Activated CD4-positive, alpha-beta T cell treated with anti-CD3 and anti-CD28 coated beads, Interleukin-2, Interleukin-4, amounts not matched to agents 100 ng/mL and 50 ng/mL, durations not matched to agents 16 hours and 8 hours (primary cell): Measurements from ENCODE around the gene AMH.
A peak's percentile ranks its signal among the peaks of the same experiment; 100 is the strongest.

ENCODE experiments used
- DNase-seq: peaks from one replicate; pipeline ENCODE4 v3.0.0-alpha.2; 2020; ENCODE audit warnings: low spot score

Gene AMH

DNA sequence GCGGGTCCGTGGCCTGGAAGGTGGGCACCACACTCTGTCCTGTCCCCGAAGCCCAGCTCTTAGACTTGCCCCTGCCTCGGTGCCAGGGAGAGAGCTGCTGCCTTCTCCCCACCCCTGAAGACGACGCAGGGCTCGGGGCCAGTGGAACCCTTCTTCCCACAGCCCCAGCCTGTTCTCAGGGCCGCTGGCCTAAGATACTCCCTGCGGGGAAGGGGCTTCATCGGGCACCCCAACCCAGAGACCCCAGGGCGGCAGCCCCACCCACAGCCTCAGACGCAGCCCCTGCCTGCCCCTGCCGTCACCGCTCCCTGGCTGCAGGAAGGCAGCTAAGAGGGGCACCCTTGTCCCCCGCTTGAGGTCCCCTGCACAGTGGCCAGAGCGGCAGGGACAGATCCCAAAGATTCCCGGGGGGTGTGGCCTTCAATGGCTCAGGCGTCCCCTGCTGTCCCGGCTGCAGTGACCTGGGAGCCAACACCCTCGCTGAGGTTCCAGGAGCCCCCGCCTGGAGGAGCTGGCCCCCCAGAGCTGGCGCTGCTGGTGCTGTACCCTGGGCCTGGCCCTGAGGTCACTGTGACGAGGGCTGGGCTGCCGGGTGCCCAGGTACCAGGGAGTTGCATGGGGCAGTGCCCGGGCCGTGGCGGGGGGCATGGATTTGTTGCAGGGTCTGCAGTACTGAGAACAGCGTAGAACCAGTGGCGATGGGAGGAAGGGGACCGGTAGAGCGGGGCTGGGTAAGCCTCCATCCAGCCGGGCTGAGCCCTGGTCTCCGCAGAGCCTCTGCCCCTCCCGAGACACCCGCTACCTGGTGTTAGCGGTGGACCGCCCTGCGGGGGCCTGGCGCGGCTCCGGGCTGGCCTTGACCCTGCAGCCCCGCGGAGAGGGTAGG is 1.0 kb downstream of the AMH start:
- DNase-seq = no peak

DNA sequence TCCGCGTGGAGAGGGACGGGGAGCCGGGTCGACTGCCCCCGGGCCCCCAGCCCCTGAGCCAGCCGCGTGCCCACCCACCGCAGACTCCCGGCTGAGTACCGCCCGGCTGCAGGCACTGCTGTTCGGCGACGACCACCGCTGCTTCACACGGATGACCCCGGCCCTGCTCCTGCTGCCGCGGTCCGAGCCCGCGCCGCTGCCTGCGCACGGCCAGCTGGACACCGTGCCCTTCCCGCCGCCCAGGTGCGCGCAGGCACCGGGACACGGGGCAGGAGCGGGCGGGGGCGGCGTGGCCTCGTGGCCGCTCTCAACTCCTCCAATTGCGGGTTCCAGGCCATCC is 1.6 kb downstream of the AMH start:
- no peak for DNase-seq

DNA sequence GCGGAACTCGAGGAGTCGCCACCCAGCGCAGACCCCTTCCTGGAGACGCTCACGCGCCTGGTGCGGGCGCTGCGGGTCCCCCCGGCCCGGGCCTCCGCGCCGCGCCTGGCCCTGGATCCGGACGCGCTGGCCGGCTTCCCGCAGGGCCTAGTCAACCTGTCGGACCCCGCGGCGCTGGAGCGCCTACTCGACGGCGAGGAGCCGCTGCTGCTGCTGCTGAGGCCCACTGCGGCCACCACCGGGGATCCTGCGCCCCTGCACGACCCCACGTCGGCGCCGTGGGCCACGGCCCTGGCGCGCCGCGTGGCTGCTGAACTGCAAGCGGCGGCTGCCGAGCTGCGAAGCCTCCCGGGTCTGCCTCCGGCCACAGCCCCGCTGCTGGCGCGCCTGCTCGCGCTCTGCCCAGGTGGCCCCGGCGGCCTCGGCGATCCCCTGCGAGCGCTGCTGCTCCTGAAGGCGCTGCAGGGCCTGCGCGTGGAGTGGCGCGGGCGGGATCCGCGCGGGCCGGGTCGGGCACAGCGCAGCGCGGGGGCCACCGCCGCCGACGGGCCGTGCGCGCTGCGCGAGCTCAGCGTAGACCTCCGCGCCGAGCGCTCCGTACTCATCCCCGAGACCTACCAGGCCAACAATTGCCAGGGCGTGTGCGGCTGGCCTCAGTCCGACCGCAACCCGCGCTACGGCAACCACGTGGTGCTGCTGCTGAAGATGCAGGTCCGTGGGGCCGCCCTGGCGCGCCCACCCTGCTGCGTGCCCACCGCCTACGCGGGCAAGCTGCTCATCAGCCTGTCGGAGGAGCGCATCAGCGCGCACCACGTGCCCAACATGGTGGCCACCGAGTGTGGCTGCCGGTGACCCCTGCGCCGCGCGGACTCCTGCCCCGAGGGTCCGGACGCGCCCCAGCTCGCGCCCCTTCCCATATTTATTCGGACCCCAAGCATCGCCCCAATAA is 2.3 kb downstream of the AMH start:
- DNase-seq = no peak

DNA sequence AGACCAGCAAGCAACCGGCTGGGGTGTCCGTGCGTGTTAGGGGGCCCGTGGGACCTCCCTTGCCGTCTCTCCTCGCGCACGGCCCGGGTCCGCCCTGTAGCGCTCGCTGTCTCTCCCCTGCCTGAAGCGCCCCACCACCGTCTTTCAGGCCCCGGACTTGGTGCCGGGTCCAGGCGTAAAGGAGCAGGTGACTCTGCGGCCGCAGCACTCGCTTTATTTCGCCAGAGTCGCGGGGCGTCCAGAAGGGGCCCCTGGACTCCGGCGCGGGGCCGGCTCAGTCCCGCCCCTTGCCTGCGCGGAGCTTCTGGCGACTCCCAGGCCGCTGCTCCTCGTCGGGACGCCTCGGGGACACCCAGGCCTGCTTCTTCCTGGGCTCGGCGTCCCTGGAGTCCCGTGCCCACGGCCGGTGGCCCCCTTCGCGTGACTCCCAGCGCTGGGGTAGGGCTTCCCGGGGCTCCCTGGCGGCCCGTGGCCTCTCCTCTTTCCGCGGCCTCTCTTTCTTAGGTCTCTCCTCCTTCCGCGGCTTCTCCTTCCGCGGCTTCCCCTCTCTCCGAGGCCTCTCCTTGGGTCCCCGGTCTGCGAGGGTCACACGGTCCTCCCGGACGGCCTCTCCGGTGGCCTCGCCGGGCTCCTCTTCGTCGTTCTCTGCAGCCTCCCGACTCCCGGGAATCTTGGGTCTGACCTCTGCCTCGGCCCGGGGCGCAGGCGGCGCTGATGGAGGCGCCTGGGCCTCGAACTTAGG is 3.1 kb downstream of the AMH start:
- DNase-seq = no peak

- DNase-seq = no peak
These were observed 3.6 kb downstream of the AMH start for GRCh38 chr19:2252797-2253105.

DNA sequence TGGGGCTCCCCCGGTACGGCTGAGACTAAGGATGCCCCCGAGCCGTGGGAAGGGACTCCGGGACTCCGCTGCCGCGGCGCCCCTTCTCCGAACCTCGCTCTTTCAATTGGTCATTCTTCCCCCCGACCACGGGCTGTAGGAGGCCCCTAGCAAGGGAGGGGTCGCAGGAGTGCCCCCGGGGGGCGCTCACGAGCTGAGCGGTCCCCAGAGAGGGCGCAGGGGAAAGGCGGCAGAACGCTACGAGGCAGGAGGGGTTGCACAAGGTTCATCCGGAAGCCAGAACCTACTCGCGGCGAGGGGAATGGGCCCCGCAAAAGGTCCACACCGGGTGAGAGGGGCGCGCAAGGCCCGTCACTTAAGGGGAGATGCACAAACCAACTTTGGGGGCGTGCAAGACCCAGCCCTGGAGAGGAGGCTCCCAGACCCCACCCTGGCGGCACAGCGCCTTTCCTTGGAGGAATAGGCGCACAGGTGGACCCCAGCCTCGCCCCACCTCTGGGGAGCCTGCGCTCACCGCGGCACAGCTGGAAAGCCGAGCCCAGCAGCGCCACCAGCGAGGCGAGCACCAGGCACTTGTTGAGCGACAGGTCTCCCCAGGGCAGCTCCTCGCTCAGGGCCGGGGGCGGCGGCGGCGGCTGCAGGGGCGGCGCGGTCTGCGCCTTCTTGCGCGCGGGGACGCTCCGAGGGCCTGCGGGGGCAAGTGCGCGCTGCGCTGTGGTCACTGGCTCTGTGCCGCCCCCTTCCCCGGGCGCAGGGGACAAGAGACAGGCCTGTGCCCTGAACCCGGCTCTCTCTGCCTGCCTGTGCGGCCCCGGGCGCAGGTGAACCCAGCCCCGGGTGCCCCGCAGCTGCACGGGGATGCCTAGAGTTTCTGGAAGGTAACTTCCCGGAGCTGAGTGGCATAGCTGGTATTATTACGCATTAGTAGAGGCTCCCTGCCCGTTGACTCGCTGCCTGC is 4.3 kb downstream of the AMH start:
- no peak for DNase-seq

GRCh38 chr19:2254064-2254872 is 5.1 kb downstream of the AMH start:
- no peak for DNase-seq

DNA sequence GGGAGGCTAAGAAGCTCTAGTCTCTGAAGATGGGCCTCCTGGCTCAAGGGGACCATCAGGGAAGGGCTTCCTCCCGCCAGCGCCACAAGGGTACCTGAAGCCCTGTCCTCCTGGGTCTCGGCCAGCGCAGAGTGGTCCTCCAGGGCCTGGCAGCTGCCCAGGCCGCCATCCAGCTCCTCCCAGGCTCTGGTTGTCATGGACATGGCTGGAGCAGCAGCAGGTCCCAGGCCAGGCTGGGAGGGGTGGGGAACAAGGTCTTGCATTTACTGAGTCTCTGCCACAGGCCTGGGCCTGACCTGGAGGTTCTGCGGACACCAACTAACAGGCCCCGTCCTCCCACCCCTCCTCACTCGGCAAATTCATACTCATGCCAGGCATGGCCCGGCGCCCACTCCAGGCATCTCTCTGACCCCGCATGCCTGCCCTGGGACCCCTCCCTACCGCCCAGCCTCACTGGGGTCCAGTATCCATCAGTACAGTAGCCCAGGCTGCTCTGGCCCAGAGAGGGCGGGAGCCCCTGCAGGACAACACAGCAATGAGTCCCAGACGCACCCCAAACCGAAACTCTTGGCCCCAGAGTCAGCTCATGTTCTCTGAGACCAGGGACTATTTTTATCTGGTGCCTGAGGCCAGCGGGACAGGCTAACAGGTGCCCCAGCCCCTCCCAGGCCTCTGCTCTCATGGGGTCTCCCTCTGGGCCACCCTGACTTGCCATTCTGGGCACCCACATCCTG is 6.2 kb downstream of the AMH start:
- DNase-seq = no peak

- DNase-seq = no peak
These were observed 7.0 kb downstream of the AMH start, which contains the start of gene JSRP1 for GRCh38 chr19:2255982-2256685. JSRP1 (minus strand) TSS chr19:2256417; CDS start chr19:2255314, 1,103 bp downstream.

DNA sequence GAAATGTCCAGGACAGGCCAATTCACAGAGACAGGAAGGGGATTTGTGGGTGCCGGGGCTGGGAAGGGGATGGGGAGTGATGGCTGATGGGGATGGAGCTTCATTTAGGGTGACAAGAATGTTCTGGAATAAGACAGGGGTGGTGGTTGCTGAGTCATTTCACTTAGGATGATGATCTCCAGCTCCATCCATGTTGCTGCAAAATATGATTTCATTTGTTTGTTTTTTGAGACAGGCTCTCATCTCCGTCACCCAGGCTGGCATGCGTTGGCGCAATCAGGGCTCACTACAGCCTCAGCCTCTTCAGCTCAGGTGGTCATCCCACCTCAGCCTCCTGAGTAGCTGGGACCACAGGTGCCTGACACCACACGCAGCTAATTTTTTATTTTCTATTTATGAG is 10.2 kb downstream of the AMH start:
- DNase-seq = no peak

- DNase-seq = no peak
These were observed 11.2 kb downstream of the AMH start for GRCh38 chr19:2260341-2260805.

DNA sequence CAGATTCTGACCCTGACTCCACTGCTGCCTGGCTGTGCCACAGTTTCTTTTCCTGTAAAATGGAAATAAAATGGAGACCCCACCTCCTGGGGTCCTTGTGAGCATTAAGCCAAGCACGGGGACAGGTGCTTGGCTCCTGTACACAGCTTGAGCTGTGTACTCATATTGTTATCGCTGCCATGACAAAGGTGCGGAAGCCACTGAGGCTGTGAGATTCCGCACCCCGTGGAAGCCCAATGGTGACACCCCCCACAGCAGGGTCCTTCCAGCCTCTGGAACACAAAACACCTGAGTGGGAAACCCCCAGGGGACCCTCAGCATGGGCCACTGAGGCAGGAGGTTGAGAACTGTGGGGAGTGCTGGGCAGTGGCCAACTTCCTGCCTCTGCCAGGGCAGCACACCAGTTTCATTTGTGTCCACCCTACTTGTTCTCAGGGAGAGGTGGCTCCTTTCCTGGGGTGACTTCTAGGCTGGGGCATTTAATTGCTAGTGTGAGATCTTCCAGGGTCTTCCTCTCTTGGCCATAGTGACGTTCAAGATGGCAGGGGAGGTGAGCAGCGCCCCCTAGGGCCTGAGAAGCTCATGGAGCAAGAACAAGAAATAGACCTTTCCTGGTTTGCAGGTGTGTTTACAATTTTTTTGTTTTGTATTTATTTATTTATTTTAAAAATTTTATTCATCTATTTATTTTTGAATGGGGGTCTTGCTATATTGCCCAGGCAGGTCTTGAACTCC is 12.5 kb downstream of the AMH start:
- no peak for DNase-seq

DNA sequence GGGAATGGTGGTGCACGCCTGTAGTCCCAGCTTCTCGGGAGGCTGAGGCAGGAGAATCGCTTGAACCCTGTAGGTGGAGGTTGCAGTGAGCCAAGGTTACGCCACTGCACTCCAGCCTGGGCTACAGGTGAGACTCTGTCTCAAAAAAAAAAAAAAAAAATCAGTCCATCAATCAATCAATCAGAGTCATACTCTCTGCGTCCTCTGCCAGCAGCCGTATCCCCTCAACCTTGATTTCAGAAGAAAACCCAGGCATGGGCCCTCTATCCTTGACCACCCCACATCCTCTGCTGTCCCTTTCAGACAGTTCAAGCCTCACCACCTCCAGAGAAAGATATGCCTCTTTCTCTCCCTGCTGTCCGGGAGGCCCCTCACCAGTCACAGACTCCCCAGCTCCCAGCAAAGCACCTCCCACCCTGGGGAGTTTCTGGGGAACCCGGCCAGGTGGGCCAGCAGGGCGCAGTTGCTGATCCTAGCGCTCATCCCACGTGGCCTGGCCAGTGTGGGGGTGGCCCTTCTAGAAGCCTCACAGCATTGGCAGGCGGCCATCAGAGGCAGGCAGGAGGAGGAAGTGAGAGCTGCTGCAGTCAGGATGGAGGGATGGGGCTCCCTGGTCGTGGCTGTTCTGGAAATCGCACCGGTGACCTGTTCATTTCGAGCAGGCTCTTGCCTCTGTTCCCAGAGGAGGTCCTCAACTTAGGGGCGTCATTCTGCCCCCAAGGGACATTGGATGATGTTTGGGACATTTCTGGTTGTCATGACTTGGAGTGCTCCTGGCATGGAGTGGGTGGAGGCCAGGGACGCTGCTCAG is 17.3 kb downstream of the AMH start:
- DNase-seq = no peak

DNA sequence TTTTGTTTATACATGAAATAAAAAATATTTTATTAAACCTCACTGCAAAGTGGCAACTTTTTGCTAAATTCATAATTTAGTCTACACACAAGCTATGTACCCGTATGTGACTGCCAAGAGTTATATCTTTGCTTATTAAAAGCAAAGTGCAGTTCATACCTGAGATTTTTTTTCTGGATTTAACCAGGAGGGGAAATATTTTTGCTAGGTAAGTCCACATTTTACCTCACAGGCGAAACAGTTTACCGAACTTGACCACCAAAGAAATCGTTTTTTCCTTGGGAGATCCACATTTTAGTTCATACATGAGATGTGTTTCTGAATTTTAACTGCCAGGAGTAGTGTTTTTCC is 19.3 kb downstream of the AMH start:
- no peak for DNase-seq

DNA sequence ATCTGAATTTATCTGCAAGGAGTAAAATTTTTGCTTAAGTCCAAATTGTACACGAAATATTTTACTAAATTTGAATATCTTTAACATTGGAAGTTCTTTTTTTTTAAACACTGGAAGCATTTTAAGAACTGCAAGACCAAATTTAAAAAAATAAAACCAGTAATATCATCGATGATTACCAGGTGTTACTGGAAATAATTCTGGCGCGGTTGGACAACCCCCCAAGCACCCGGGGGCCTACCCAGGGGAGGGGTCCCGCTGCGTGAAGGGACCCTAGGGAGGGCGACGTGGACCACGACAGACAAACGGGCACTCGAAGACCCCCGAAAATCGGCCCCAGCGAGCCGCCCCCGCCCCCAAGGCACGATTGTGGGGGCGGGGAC is 19.7 kb downstream of the AMH start:
- no peak for DNase-seq

DNA sequence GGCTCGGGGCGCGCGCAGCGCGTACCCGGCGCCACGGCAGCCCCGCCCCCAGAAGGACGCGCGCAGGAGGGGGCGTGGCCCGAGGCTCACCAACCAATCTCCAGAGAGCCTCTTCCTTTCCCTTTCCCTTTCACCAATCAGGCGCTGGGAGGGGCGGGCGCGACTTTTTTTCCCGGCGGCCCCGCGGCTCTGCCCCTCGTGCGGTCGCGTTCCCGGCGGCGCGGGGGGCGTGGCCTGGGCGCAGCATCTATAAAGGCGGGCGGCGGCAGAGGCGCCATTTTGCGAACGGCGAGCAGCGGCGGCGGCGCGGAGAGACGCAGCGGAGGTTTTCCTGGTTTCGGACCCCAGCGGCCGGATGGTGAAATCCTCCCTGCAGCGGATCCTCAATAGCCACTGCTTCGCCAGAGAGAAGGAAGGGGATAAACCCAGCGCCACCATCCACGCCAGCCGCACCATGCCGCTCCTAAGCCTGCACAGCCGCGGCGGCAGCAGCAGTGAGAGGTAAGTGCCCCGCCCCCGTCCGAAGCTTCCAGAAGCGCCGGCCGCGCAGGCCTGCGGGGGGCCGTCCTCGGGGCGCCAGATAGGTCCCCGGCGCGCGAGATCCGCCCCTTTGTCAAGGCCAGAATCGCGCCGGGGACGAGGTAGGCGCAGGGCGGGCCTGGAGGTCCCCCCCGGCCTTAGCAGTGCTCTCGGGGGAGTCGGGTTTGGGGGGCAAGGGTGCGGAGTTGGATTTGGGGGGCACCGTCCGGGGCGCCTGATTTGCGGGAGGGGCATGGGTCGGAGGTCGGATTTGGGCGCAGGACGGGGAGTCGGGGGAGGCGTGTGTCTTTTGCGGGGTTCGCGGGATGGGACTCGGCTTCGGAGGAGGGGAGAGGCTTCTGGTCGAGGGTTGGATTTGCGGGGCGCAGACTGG is 20.4 kb downstream of the AMH start:
- peak; percentile 99 for DNase-seq

DNA sequence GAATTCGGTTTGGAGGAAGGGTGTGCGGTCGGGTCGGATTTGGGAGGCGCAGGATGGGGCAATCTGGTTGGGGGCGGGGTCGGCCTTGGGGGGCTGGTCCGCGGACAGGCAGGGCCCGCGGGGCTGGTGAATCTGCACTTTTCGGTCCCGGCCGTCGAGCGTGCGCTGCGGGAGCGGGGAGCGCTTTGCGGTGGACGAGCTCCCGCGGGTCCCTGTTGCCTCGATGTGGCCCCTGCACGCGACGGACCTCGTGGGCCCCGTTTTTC is 21.0 kb downstream of the AMH start:
- no peak for DNase-seq
